CD1c-positive myeloid dendritic cell (primary cell): ENCODE measurements around the gene TTC7B.
A peak's percentile ranks its signal among the peaks of the same experiment; 100 is the strongest.

Experiments
- DNase-seq: peaks from one replicate; pipeline ENCODE4 v3.0.0-alpha.2; 2016; ENCODE audit errors: extremely low spot score

TTC7B gene

GRCh38 chr14:90559811-90560492 lies 256.3 kb downstream of the TTC7B start:
- DNase-seq = no peak

- DNase-seq = no peak
These were observed 257.1 kb downstream of the TTC7B start for GRCh38 chr14:90558983-90559590.

- no peak for DNase-seq
These were observed 257.9 kb downstream of the TTC7B start for GRCh38 chr14:90558041-90558982.

GRCh38 chr14:90557516-90557915 lies 258.7 kb downstream of the TTC7B start:
- no peak for DNase-seq

- no peak for DNase-seq
These were observed 259.4 kb downstream of the TTC7B start for GRCh38 chr14:90556666-90557450.

GRCh38 chr14:90556012-90556477 lies 260.2 kb downstream of the TTC7B start:
- no peak for DNase-seq

GRCh38 chr14:90555126-90556011 lies 260.9 kb downstream of the TTC7B start:
- no peak for DNase-seq

- DNase-seq = no peak
These were observed 261.9 kb downstream of the TTC7B start for GRCh38 chr14:90554341-90554740.

- DNase-seq = no peak
These were observed 262.3 kb downstream of the TTC7B start for GRCh38 chr14:90553921-90554336.

GRCh38 chr14:90553298-90553920 lies 262.8 kb downstream of the TTC7B start:
- no peak for DNase-seq

GRCh38 chr14:90552465-90553297 lies 263.5 kb downstream of the TTC7B start:
- DNase-seq = peak; percentile 8

GRCh38 chr14:90551733-90552464 lies 264.3 kb downstream of the TTC7B start:
- peak; percentile 66 for DNase-seq

GRCh38 chr14:90551070-90551704 lies 265.0 kb downstream of the TTC7B start:
- peak; percentile 55 for DNase-seq

- no peak for DNase-seq
These were observed 266.2 kb downstream of the TTC7B start for GRCh38 chr14:90549794-90550641.

GRCh38 chr14:90548455-90548854 lies 267.8 kb downstream of the TTC7B start:
- DNase-seq = no peak

- no peak for DNase-seq
These were observed 268.3 kb downstream of the TTC7B start for GRCh38 chr14:90547968-90548367.

- no peak for DNase-seq
These were observed 269.0 kb downstream of the TTC7B start for GRCh38 chr14:90547250-90547649.
